Subcutaneous adipose tissue (tissue), 4 donors: ENCODE data around the gene TP53BP1. TPM values are rescaled to one million over a fixed set of nuclear protein-coding genes. Genes with fewer than 3 reads are reported as not detected.

Experiments used
- CTCF ChIP-seq: fragments of 450-650 bp; IDR thresholded peaks from one replicate; pipeline ENCODE4 v1.5.1; 2016; ENCODE audit warnings: low read depth, mild to moderate bottlenecking, control low read depth, antibody characterized with exemption, moderate library complexity
- total RNA-seq, 4 donors: library from RNA; depleted of rRNA; stranded (reverse); fragments of >200 nt; gene quantifications; one replicate each; pipeline ENCODE4 v1.1.0, GENCODE V29; 2016

Gene TP53BP1
- total RNA-seq, 4 donors from 2014 or later: 29.3 to 49.5 (median 40.2) TPM

- no peak for TF ChIP-seq CTCF
Observed at GRCh38 chr15:43529141-43529540, 36.2 kb upstream of the TP53BP1 start.

DNA sequence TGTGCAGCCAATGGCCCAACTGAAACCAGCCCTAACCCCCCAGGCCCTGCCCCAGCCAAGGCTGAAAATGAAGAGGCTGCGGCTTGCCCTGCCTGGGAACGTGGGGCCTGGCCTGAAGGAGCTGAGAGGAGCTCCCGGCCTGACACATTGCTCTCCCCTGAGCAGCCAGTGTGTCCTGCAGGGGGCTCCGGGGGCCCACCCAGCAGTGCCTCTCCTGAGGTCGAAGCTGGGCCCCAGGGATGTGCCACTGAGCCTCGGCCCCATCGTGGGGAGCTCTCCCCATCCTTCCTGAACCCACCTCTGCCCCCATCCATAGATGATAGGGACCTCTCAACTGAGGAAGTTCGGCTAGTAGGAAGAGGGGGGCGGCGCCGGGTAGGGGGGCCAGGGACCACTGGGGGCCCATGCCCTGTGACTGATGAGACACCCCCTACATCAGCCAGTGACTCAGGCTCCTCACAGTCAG, 35.6 kb upstream of the TP53BP1 start:
- TF ChIP-seq CTCF: no peak

GRCh38 chr15:43527802-43528541, 35.0 kb upstream of the TP53BP1 start:
- TF ChIP-seq CTCF: no peak

DNA sequence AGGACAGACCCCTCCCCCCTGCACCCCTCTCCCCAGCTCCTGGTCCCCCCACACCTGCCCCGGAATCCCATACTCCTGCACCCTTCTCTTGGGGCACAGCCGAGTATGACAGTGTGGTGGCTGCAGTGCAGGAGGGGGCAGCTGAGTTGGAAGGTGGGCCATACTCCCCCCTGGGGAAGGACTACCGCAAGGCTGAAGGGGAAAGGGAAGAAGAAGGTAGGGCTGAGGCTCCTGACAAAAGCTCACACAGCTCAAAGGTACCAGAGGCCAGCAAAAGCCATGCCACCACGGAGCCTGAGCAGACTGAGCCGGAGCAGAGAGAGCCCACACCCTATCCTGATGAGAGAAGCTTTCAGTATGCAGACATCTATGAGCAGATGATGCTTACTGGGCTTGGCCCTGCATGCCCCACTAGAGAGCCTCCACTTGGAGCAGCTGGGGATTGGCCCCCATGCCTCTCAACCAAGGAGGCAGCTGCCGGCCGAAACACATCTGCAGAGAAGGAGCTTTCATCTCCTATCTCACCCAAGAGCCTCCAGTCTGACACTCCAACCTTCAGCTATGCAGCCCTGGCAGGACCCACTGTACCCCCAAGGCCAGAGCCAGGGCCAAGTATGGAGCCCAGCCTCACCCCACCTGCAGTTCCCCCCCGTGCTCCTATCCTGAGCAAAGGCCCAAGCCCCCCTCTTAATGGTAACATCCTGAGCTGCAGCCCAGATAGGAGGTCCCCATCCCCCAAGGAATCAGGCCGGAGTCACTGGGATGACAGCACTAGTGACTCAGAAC, 34.3 kb upstream of the TP53BP1 start:
- TF ChIP-seq CTCF: no peak

GRCh38 chr15:43526261-43526930, 33.4 kb upstream of the TP53BP1 start:
- no peak for TF ChIP-seq CTCF

- TF ChIP-seq CTCF: no peak
Observed at GRCh38 chr15:43525131-43525530, 32.2 kb upstream of the TP53BP1 start.

DNA sequence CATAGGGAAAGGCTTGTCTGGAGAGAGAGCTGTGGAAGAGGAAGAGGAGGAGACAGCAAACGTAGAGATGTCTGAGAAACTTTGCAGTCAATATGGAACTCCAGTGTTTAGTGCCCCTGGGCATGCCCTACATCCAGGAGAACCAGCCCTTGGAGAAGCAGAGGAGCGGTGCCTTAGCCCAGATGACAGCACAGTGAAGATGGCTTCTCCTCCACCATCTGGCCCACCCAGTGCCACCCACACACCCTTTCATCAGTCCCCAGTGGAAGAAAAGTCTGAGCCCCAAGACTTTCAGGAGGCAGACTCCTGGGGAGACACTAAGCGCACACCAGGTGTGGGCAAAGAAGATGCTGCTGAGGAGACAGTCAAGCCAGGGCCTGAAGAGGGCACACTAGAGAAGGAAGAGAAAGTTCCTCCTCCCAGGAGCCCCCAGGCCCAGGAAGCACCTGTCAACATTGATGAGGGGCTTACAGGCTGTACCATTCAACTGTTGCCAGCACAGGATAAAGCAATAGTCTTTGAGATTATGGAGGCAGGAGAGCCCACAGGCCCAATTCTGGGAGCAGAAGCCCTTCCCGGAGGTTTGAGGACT, 31.4 kb upstream of the TP53BP1 start:
- TF ChIP-seq CTCF: no peak
